HPDE6-E6E7 (cell line): Measurements from ENCODE around the gene JMJD6.
A peak's percentile ranks its signal among the peaks of the same experiment; 100 is the strongest.
"Not testable (repeated sequence)": the region's sequence is repeated elsewhere in the genome, so short reads cannot be mapped to it uniquely, and the experiment has no call there.

ENCODE experiments used
- DNase-seq: peaks from one replicate; pipeline ENCODE4 v3.0.0; 2011; ENCODE audit warnings: missing footprints; ENCODE audit errors: extremely low spot score

JMJD6 gene

GRCh38 chr17:76726231-76726775 is at the start of gene JMJD6:
Gene JMJD6 (minus strand): TSS chr17:76726606. CDS start chr17:76726475, 131 bp downstream.
- peak; percentile 98 for DNase-seq

- no peak for DNase-seq
Measured at GRCh38 chr17:76775021-76775600, 48.7 kb upstream of the JMJD6 start.

- DNase-seq: peak; percentile 74
Measured at GRCh38 chr17:76772842-76773525, 46.6 kb upstream of the JMJD6 start.

GRCh38 chr17:76758570-76758969 is 32.2 kb upstream of the JMJD6 start:
- no peak for DNase-seq

- DNase-seq: no peak
Measured at GRCh38 chr17:76757256-76757655, 30.9 kb upstream of the JMJD6 start.

GRCh38 chr17:76755285-76755684 is 28.9 kb upstream of the JMJD6 start:
- DNase-seq: no peak

- no peak for DNase-seq
Measured at GRCh38 chr17:76753061-76753961, 26.9 kb upstream of the JMJD6 start.

- no peak for DNase-seq
Measured at GRCh38 chr17:76752006-76752405, 25.6 kb upstream of the JMJD6 start.

- DNase-seq: no peak
Measured at GRCh38 chr17:76751416-76751993, 25.1 kb upstream of the JMJD6 start.

GRCh38 chr17:76748657-76749056 is 22.3 kb upstream of the JMJD6 start:
- no peak for DNase-seq

- DNase-seq: no peak
Measured at GRCh38 chr17:76747716-76748363, 21.4 kb upstream of the JMJD6 start.

- DNase-seq: not testable (repeated sequence)
Measured at GRCh38 chr17:76745785-76746184, 19.4 kb upstream of the JMJD6 start.

GRCh38 chr17:76744747-76745146 is 18.3 kb upstream of the JMJD6 start:
- DNase-seq: no peak

- DNase-seq: no peak
Measured at GRCh38 chr17:76742958-76743357, 16.6 kb upstream of the JMJD6 start.

- no peak for DNase-seq
Measured at GRCh38 chr17:76740329-76741118, 14.1 kb upstream of the JMJD6 start.

- DNase-seq: not testable (repeated sequence)
Measured at GRCh38 chr17:76739568-76740115, 13.2 kb upstream of the JMJD6 start.

- no peak for DNase-seq
Measured at GRCh38 chr17:76738468-76738850, 12.1 kb upstream of the JMJD6 start.

- DNase-seq: peak; percentile 99
Measured at GRCh38 chr17:76737676-76738467, 11.5 kb upstream of the JMJD6 start, which contains the start of gene MFSD11. Gene MFSD11 (plus strand): TSS chr17:76738119. CDS start chr17:76738353, 234 bp downstream.

GRCh38 chr17:76737082-76737675 is 10.8 kb upstream of the JMJD6 start, which contains the start of gene SRSF2:
Gene SRSF2 (minus strand): TSS chr17:76737331. CDS start chr17:76737160, 171 bp downstream.
- DNase-seq: peak; percentile 94
